ENCODE measurements around the gene GTF2A1. TPM values are rescaled to one million over a fixed set of nuclear protein-coding genes. Genes with fewer than 3 reads are reported as not detected.

Gene GTF2A1
- polyA plus RNA-seq, 1 of the 3 experiments (the other 2 are of a cell fraction): 7.6 TPM

DNA sequence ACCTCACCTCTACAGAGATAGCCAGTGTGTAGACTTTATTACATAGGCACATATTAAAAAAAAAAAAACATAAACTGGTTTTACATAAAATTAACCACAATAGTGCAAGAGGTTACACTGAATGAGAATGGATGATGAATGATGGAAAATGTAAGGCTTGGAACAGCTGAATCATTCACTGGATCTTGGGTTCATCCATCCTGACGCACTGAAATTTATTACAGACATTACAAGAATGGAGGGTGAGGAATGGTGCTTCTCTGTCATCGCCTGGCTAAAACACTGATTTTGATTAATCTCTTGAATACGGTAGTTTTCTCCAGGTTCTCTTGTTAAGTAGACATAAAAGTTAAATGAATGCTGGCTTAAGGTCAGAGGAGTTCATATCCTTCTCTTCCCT lies 40.0 kb upstream of the GTF2A1 start:
- Histone ChIP-seq H3K36me3 (replicated peaks in 1 of 2; ENCODE audit: control insufficient read depth in 1 of 2, insufficient read depth in 2 of 2, low read length in 1 of 2) (no peaks in the 10 kb centered on the region), H3K4me2 (no peak overlapping the region), H3K9me2 (no peaks in the 10 kb centered on the region), H3K4me3 (ENCODE audit: low read depth in 2 of 2, low read length in 1 of 2) (no peak overlapping the region), H2AFZ (ENCODE audit: low read depth) (no peak overlapping the region), H3K9me3 (no peaks in the 10 kb centered on the region), H4K20me1 (ENCODE audit: insufficient read depth) (no peaks in the 10 kb centered on the region), H3K27me3 (ENCODE audit: insufficient read depth) (no peaks in the 10 kb centered on the region), H3K79me2 (ENCODE audit: insufficient read depth) (no peaks in the 10 kb centered on the region), H3K27ac (ENCODE audit: low read depth in 2 of 2, low read length in 1 of 2) (no peak overlapping the region), H3K9ac (no peak overlapping the region), H3F3A (replicated peaks; ENCODE audit: insufficient read depth) (no peaks in the 10 kb centered on the region), H3K4me1 (ENCODE audit: control insufficient read depth in 1 of 2, insufficient read depth in 2 of 2, low read depth in 1 of 2, low read length in 1 of 2) (no peaks in the 10 kb centered on the region)
- TF ChIP-seq RAD21 (IDR thresholded peaks at IDR 0.05; ENCODE audit: low read length) (no peak), GATA2 (CRISPR knock-in tag; IDR thresholded peaks at IDR 0.05) (no peak)
- CTCF ChIA-PET: interaction anchor here (2.6 kb wide), 2 partner anchors 9 to 192 kb away, joined by 11 to 12 read pairs; no protein-coding TSS in a partner anchor
- WGBS (ENCODE audit: low lambda C conversion rate): 69% methylated on average over 3 of the region's 3 CpGs
- POLR2A ChIA-PET: no interaction called here
- no peak for DNase-seq

DNA sequence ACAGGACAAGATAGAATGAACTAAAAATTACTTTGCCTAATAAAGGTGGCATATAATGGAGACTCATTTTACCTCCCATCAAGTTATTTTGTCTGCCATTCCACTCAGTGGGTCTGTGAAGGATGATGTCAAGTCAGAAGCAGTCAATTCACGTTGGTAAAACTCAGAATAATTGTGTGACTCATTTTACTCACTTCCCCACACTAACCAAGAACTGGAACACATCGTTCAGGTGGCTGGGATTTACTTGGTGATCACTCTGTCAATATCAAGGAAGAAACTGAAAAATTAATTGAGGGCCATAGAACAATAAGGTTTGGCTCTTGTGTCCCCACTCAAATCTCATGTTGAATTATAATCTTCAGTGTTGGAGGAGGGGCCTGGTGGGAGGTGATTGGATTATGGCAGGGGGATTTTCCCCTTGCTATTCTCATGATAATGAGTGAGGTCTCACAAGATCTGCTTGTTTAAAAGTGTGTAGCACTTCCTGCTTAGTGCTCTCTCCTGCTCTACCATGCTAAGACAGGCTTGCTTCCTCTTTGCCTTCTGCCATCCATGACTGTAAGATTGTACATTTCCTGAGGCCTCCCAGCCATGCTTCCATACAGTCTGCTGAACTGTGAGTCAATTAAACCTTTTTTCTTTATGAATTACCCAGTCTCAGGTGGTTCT lies 35.7 kb upstream of the GTF2A1 start:
- Histone ChIP-seq H3K9me2 (no peaks in the 10 kb centered on the region), H3K79me2 (ENCODE audit: insufficient read depth) (no peaks in the 10 kb centered on the region)
- DNase-seq: no peak

More for the DNA sequence above, 35.7 kb upstream of the GTF2A1 start:
- H3K27ac ChIP-seq (ENCODE audit: low read depth in 2 of 2, low read length in 1 of 2): no peak overlapping the region
- CTCF ChIA-PET: no interaction called here
- no peak overlapping the region for H3K4me3 ChIP-seq (ENCODE audit: low read depth in 2 of 2, low read length in 1 of 2)
- POLR2A ChIA-PET: no interaction called here
- H3K4me1 ChIP-seq (ENCODE audit: control insufficient read depth in 1 of 2, insufficient read depth in 2 of 2, low read depth in 1 of 2, low read length in 1 of 2): no peaks in the 10 kb centered on the region
- no peaks in the 10 kb centered on the region for H3K27me3 ChIP-seq (ENCODE audit: insufficient read depth)
- no peak overlapping the region for H2AFZ ChIP-seq (ENCODE audit: low read depth)
- H3K36me3 ChIP-seq (replicated peaks in 1 of 2; ENCODE audit: control insufficient read depth in 1 of 2, insufficient read depth in 2 of 2, low read length in 1 of 2): no peaks in the 10 kb centered on the region
- no peaks in the 10 kb centered on the region for H4K20me1 ChIP-seq (ENCODE audit: insufficient read depth)
- TF ChIP-seq MXI1 (IDR thresholded peaks at IDR 0.05; ENCODE audit: low read depth, low read length) (no peak), MEF2A (IDR thresholded peaks at IDR 0.05; ENCODE audit: borderline replicate concordance, low read depth) (no peak), JUND (IDR thresholded peaks at IDR 0.05) (no peak), RFX5 (IDR thresholded peaks at IDR 0.05; ENCODE audit: low read length) (no peak), CHD2 (IDR thresholded peaks at IDR 0.05; ENCODE audit: low read length, partially characterized antibody) (no peak), POLR2AphosphoS5 (IDR thresholded peaks at IDR 0.05; ENCODE audit: low read depth, low read length) (no peak)
- TF ChIP-seq, protein P1, sequence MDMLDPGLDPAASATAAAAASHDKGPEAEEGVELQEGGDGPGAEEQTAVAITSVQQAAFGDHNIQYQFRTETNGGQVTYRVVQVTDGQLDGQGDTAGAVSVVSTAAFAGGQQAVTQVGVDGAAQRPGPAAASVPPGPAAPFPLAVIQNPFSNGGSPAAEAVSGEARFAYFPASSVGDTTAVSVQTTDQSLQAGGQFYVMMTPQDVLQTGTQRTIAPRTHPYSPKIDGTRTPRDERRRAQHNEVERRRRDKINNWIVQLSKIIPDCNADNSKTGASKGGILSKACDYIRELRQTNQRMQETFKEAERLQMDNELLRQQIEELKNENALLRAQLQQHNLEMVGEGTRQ (IDR thresholded peaks at IDR 0.05; ENCODE audit: borderline replicate concordance, low read depth, low read length): no peak
- TF ChIP-seq, protein P2, sequence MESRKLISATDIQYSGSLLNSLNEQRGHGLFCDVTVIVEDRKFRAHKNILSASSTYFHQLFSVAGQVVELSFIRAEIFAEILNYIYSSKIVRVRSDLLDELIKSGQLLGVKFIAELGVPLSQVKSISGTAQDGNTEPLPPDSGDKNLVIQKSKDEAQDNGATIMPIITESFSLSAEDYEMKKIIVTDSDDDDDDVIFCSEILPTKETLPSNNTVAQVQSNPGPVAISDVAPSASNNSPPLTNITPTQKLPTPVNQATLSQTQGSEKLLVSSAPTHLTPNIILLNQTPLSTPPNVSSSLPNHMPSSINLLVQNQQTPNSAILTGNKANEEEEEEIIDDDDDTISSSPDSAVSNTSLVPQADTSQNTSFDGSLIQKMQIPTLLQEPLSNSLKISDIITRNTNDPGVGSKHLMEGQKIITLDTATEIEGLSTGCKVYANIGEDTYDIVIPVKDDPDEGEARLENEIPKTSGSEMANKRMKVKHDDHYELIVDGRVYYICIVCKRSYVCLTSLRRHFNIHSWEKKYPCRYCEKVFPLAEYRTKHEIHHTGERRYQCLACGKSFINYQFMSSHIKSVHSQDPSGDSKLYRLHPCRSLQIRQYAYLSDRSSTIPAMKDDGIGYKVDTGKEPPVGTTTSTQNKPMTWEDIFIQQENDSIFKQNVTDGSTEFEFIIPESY (IDR thresholded peaks at IDR 0.05; ENCODE audit: borderline replicate concordance, low read depth): no peak
- H3F3A ChIP-seq (replicated peaks; ENCODE audit: insufficient read depth): no peaks in the 10 kb centered on the region
- H3K4me2 ChIP-seq: no peak overlapping the region
- H3K9me3 ChIP-seq: no peaks in the 10 kb centered on the region
- WGBS (ENCODE audit: low lambda C conversion rate): 15% methylated on average over 2 of the region's 2 CpGs
- H3K9ac ChIP-seq: no peak overlapping the region

Measured in SK-N-SH (cell line).